ENCODE data around the gene OVCH1.

DNA sequence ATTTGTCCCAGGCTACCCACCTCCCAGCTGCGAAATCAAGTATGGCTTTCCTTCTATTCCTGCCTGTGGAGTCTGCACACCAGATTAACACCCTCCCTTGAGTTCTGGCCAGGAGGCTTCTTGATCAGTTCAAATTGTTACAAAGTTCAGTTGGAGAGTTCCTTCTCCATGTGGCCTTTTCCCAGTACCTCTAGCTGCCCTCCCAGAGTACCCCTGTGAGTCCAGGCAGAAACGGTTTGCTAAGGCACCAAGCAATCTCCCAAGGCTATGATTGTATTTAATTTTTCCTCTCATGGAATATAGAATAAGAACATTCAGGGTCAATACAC lies 66.8 kb downstream of the OVCH1 start:
- TF ChIP-seq, protein P1, sequence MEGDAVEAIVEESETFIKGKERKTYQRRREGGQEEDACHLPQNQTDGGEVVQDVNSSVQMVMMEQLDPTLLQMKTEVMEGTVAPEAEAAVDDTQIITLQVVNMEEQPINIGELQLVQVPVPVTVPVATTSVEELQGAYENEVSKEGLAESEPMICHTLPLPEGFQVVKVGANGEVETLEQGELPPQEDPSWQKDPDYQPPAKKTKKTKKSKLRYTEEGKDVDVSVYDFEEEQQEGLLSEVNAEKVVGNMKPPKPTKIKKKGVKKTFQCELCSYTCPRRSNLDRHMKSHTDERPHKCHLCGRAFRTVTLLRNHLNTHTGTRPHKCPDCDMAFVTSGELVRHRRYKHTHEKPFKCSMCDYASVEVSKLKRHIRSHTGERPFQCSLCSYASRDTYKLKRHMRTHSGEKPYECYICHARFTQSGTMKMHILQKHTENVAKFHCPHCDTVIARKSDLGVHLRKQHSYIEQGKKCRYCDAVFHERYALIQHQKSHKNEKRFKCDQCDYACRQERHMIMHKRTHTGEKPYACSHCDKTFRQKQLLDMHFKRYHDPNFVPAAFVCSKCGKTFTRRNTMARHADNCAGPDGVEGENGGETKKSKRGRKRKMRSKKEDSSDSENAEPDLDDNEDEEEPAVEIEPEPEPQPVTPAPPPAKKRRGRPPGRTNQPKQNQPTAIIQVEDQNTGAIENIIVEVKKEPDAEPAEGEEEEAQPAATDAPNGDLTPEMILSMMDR (IDR thresholded peaks at IDR 0.05; ENCODE audit: low read depth, low read length, poor library complexity, severe bottlenecking): no peak
- no peak for TF ChIP-seq EZH2phosphoT487 (IDR thresholded peaks at IDR 0.05; ENCODE audit: borderline replicate concordance, low read length)
